Measurements from ENCODE around the gene CCDC38. TPM values are rescaled to one million over a fixed set of nuclear protein-coding genes. Genes with fewer than 3 reads are reported as not detected.

Gene CCDC38
- total RNA-seq, 1 donor from 2014 or later, result not detected

Other genes starting within 250 kb of the CCDC38 start
- 0.59 TPM for gene NTN4, start 151.8 kb downstream of the CCDC38 start, total RNA-seq (ENCODE audit: unreplicated experiment)
- 38.5 TPM for gene SNRPF, start 83.7 kb downstream of the CCDC38 start, total RNA-seq (ENCODE audit: unreplicated experiment)
- not detected for gene AMDHD1, start 717 bp upstream of the CCDC38 start, total RNA-seq (ENCODE audit: unreplicated experiment)
- not detected for gene HAL, start 53.7 kb upstream of the CCDC38 start, total RNA-seq (ENCODE audit: unreplicated experiment)
- gene LTA4H, start 93.0 kb upstream of the CCDC38 start, total RNA-seq (ENCODE audit: unreplicated experiment), result 27.6 TPM

Measured in glutamatergic neuron (in vitro differentiated cells).